HG03280 (cell line): ENCODE results near the gene COL26A1.

Experiments
- ATAC-seq: cut with Tn5 transposase; IDR thresholded peaks from one replicate; pipeline ENCODE4 v1.9.1; 2021; ENCODE audit warnings: mild to moderate bottlenecking, moderate library complexity; ENCODE audit not compliant: unreplicated experiment

COL26A1 gene

GRCh38 chr7:101531726-101532357 lies 169.2 kb downstream of the COL26A1 start:
- ATAC-seq = no peak

- no peak for ATAC-seq
These were observed 169.9 kb downstream of the COL26A1 start for GRCh38 chr7:101532400-101533102.

- ATAC-seq = no peak
These were observed 170.4 kb downstream of the COL26A1 start for GRCh38 chr7:101533103-101533465.

- ATAC-seq = no peak
These were observed 171.5 kb downstream of the COL26A1 start for GRCh38 chr7:101534015-101534803.

GRCh38 chr7:101534873-101535272 lies 172.2 kb downstream of the COL26A1 start:
- no peak for ATAC-seq

GRCh38 chr7:101535351-101535751 lies 172.7 kb downstream of the COL26A1 start:
- ATAC-seq = no peak

- no peak for ATAC-seq
These were observed 173.6 kb downstream of the COL26A1 start for GRCh38 chr7:101536232-101536631.

- no peak for ATAC-seq
These were observed 174.0 kb downstream of the COL26A1 start for GRCh38 chr7:101536668-101537067.

- ATAC-seq = no peak
These were observed 174.5 kb downstream of the COL26A1 start for GRCh38 chr7:101537205-101537604.

GRCh38 chr7:101537935-101538595 lies 175.4 kb downstream of the COL26A1 start:
- no peak for ATAC-seq

- no peak for ATAC-seq
These were observed 176.2 kb downstream of the COL26A1 start for GRCh38 chr7:101538596-101539459.

GRCh38 chr7:101539784-101540183 lies 177.1 kb downstream of the COL26A1 start:
- no peak for ATAC-seq

- ATAC-seq = no peak
These were observed 180.0 kb downstream of the COL26A1 start for GRCh38 chr7:101542527-101543241.

GRCh38 chr7:101543242-101543766 lies 180.6 kb downstream of the COL26A1 start:
- no peak for ATAC-seq

GRCh38 chr7:101543846-101544245 lies 181.2 kb downstream of the COL26A1 start:
- ATAC-seq = no peak

GRCh38 chr7:101545441-101546190 lies 182.9 kb downstream of the COL26A1 start:
- no peak for ATAC-seq

GRCh38 chr7:101546308-101546936 lies 183.7 kb downstream of the COL26A1 start:
- ATAC-seq = no peak
